GM19468 (cell line): Measurements from ENCODE around the gene REEP1.

Experiments
- ATAC-seq: cut with Tn5 transposase; IDR thresholded peaks from one replicate; pipeline ENCODE4 v1.9.1; 2021; ENCODE audit warnings: mild to moderate bottlenecking, moderate library complexity, moderate number of reproducible peaks; ENCODE audit not compliant: unreplicated experiment; ENCODE audit errors: extremely low read depth

The REEP1 gene

DNA sequence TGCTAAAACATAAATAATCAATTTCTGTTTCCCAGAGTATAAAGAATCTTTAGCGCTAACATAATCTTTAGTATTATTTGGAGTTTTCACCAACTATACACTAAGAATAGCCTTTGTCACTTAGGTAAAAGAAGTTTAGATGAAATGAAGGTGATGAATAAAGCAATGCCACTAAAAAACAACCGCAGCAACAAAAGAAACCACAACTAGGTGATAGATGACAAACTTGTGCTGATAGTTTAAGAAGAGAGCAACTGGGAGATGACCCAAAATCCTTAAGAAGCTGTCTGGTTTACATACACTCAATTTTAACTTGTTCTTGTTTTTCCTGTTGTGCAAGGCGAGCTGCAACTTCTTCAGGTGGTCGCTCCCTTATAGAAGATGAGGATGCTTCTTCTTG lies 167.0 kb downstream of the REEP1 start:
- no peak for ATAC-seq
